ENCODE results near the gene NHSL1. TPM values are rescaled to one million over a fixed set of nuclear protein-coding genes. Genes with fewer than 3 reads are reported as not detected.

Gene NHSL1
- total RNA-seq, 1 experiment from 2014 or later = 41.9 TPM

DNA sequence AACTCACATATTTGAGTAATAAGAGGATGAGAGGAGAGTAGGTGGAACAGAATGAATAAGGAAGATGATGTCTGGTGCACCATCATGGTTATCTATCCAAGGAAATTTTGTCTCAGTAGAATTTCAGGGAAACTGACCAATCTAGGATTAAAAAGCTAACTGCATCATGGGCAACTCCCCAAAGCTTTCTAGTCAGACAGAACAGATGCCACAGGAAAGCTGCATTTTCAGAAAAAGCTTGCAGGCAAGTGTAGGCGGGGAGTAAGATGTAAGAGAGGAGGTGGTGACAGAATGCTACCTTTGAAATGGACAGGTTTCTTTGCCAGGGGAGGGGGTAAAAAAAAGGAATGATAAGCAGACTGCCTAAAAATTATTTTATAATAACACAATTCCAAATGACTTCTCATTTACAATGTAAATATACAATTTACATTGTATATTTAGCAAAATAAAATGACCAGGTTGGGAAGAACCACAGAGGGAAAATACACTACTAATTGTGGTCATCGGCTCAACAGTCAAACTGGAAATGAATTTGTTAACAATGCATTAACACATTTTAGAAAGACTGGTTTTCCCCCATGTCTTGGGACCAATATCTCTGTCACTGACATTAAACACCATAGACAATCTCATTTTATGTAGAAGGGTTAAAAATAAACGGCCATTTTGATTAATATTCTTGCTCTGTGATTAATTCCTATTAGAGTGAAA lies 15.1 kb downstream of the NHSL1 start:
- ChIA-PET POLR2A (no interaction called here), CTCF (no interaction called here)
- Mint-ChIP-seq H3K36me3 (ENCODE audit: insufficient read depth, unreplicated experiment) (no peaks in the 10 kb centered on the region), H3K9me3 (ENCODE audit: unreplicated experiment) (peaks cover 11% of the 10 kb centered on the region), H3K4me3 (ENCODE audit: unreplicated experiment) (no peak overlapping the region), H3K4me1 (ENCODE audit: low read depth, unreplicated experiment) (peaks cover 29% of the 10 kb centered on the region), H3K27me3 (ENCODE audit: insufficient read depth, unreplicated experiment) (no peaks in the 10 kb centered on the region), H3K27ac (ENCODE audit: unreplicated experiment) (no peak overlapping the region)
- Histone ChIP-seq H3K4me1 (peaks cover 22% of the 10 kb centered on the region), H3K36me3 (ENCODE audit: control insufficient read depth, insufficient read depth, low read length) (no peaks in the 10 kb centered on the region; the same call in 1 of the 2 replicates), H3K4me3 (ENCODE audit: low read depth, low read length) (no peak overlapping the region), H3K9me3 (no peaks in the 10 kb centered on the region), H3K27me3 (replicated peaks; ENCODE audit: control insufficient read depth, insufficient read depth, low read length) (no peaks in the 10 kb centered on the region)
- intact Hi-C loops (cut with micrococcal nuclease; ENCODE audit: unreplicated experiment) = no loop called here
- no peak for DNase-seq
- BruUV-seq (replicated peaks) = no TSS peak
- TF ChIP-seq, protein P1, sequence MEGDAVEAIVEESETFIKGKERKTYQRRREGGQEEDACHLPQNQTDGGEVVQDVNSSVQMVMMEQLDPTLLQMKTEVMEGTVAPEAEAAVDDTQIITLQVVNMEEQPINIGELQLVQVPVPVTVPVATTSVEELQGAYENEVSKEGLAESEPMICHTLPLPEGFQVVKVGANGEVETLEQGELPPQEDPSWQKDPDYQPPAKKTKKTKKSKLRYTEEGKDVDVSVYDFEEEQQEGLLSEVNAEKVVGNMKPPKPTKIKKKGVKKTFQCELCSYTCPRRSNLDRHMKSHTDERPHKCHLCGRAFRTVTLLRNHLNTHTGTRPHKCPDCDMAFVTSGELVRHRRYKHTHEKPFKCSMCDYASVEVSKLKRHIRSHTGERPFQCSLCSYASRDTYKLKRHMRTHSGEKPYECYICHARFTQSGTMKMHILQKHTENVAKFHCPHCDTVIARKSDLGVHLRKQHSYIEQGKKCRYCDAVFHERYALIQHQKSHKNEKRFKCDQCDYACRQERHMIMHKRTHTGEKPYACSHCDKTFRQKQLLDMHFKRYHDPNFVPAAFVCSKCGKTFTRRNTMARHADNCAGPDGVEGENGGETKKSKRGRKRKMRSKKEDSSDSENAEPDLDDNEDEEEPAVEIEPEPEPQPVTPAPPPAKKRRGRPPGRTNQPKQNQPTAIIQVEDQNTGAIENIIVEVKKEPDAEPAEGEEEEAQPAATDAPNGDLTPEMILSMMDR (IDR thresholded peaks at IDR 0.05; ENCODE audit: insufficient read depth in 1 of 2, low read depth in 1 of 2, low read length in 1 of 2, severe bottlenecking in 1 of 2, unreplicated experiment in 1 of 2) = no peak

- H3K36me3 Mint-ChIP-seq (ENCODE audit: insufficient read depth, unreplicated experiment) = no peaks in the 10 kb centered on the region
- Histone ChIP-seq H3K4me1 (peaks cover 22% of the 10 kb centered on the region), H3K36me3 (ENCODE audit: control insufficient read depth, insufficient read depth, low read length) (no peaks in the 10 kb centered on the region; the same call in 1 of the 2 replicates), H3K27me3 (replicated peaks; ENCODE audit: control insufficient read depth, insufficient read depth, low read length) (no peaks in the 10 kb centered on the region), H3K9me3 (no peaks in the 10 kb centered on the region), H3K4me3 (ENCODE audit: low read depth, low read length) (no peak overlapping the region)
- TF ChIP-seq, protein P1 (IDR thresholded peaks at IDR 0.05; ENCODE audit: insufficient read depth in 1 of 2, low read depth in 1 of 2, low read length in 1 of 2, severe bottlenecking in 1 of 2, unreplicated experiment in 1 of 2) = no peak
- no peaks in the 10 kb centered on the region for H3K27me3 Mint-ChIP-seq (ENCODE audit: insufficient read depth, unreplicated experiment)
- ChIA-PET POLR2A (no interaction called here), CTCF (interaction anchor here (0.6 kb wide), 1 partner anchor 882 kb away, joined by 3 read pairs; no protein-coding TSS in a partner anchor)
- no peak for DNase-seq
- no peak overlapping the region for H3K27ac Mint-ChIP-seq (ENCODE audit: unreplicated experiment)
- BruUV-seq (replicated peaks) = no TSS peak
- peaks cover 29% of the 10 kb centered on the region for H3K4me1 Mint-ChIP-seq (ENCODE audit: low read depth, unreplicated experiment)
- H3K4me3 Mint-ChIP-seq (ENCODE audit: unreplicated experiment) = no peak overlapping the region
- H3K9me3 Mint-ChIP-seq (ENCODE audit: unreplicated experiment) = peaks cover 11% of the 10 kb centered on the region
- intact Hi-C loops (cut with micrococcal nuclease; ENCODE audit: unreplicated experiment) = no loop called here
These were observed 16.5 kb downstream of the NHSL1 start for GRCh38 chr6:138482816-138483215.

DNA sequence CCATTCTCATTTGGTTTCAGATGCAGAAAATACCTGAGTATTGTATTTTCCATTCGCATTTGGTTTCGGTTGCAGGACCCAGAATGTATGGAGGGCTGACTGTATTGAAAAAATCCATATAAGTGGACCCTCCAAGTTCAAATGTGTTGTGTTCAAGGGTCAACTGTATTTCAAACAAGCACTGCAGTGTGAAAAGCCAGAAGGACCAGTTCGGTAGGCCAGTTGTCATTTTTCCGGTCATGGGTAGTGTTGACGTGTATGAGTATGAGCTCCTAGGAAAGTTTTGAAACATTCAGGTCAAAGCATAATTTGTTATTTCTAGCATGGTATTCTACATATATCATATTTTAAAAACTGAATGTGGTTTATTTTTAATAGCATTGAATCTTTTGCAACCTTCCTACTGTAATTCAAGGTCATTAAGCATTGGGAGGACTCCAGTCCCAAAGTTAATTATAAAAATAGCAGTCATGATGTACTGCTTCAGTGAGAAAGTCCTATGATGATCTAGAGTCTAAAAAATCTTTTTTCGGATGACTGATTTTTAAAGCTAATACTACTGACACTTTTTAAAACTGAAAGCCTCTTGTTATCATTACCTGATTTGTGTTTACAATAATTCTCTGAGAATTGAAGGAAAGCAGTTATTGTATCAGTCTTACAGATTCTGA lies 18.9 kb downstream of the NHSL1 start:
- Mint-ChIP-seq H3K9me3 (ENCODE audit: unreplicated experiment) (peaks cover under 1% of the 10 kb centered on the region), H3K36me3 (ENCODE audit: insufficient read depth, unreplicated experiment) (no peaks in the 10 kb centered on the region), H3K27ac (ENCODE audit: unreplicated experiment) (no peak overlapping the region), H3K4me1 (ENCODE audit: low read depth, unreplicated experiment) (peaks cover 10% of the 10 kb centered on the region), H3K4me3 (ENCODE audit: unreplicated experiment) (no peak overlapping the region), H3K27me3 (ENCODE audit: insufficient read depth, unreplicated experiment) (no peaks in the 10 kb centered on the region)
- no peaks in the 10 kb centered on the region for H3K9me3 ChIP-seq
- no peak overlapping the region for H3K4me3 ChIP-seq (ENCODE audit: low read depth, low read length)
- H3K27me3 ChIP-seq (replicated peaks; ENCODE audit: control insufficient read depth, insufficient read depth, low read length) = no peaks in the 10 kb centered on the region
- no peaks in the 10 kb centered on the region; the same call in 1 of the 2 replicates for H3K36me3 ChIP-seq (ENCODE audit: control insufficient read depth, insufficient read depth, low read length)
- POLR2A ChIA-PET = no interaction called here
- TF ChIP-seq, protein P1 (IDR thresholded peaks at IDR 0.05; ENCODE audit: insufficient read depth in 1 of 2, low read depth in 1 of 2, low read length in 1 of 2, severe bottlenecking in 1 of 2, unreplicated experiment in 1 of 2) = no peak
- DNase-seq = no peak
- intact Hi-C loops (cut with micrococcal nuclease; ENCODE audit: unreplicated experiment) = no loop called here
- no TSS peak for BruUV-seq (replicated peaks)
- CTCF ChIA-PET = no interaction called here
- peaks cover under 1% of the 10 kb centered on the region; the same call in 1 of the 2 replicates for H3K4me1 ChIP-seq
